GM21786 (cell line): ENCODE results near the gene EFCAB11.

Experiments
- ATAC-seq: cut with Tn5 transposase; IDR thresholded peaks from one replicate; pipeline ENCODE4 v1.9.1; 2021; ENCODE audit not compliant: unreplicated experiment

The EFCAB11 gene

GRCh38 chr14:89827265-89827664, 127.3 kb downstream of the EFCAB11 start:
- no peak for ATAC-seq

GRCh38 chr14:89826596-89826995, 127.9 kb downstream of the EFCAB11 start:
- ATAC-seq = no peak

GRCh38 chr14:89823743-89824142, 130.8 kb downstream of the EFCAB11 start:
- ATAC-seq = no peak

- ATAC-seq = no peak
Measured at GRCh38 chr14:89814126-89814525, 140.4 kb downstream of the EFCAB11 start.

GRCh38 chr14:89813617-89814031, 140.9 kb downstream of the EFCAB11 start:
- ATAC-seq = no peak

GRCh38 chr14:89811954-89812575, 142.5 kb downstream of the EFCAB11 start:
- no peak for ATAC-seq

- ATAC-seq = no peak
Measured at GRCh38 chr14:89810101-89810500, 144.4 kb downstream of the EFCAB11 start.

GRCh38 chr14:89807892-89808291, 146.6 kb downstream of the EFCAB11 start:
- no peak for ATAC-seq

GRCh38 chr14:89807151-89807550, 147.4 kb downstream of the EFCAB11 start:
- ATAC-seq = no peak

- no peak for ATAC-seq
Measured at GRCh38 chr14:89806451-89806850, 148.1 kb downstream of the EFCAB11 start.

- no peak for ATAC-seq
Measured at GRCh38 chr14:89805501-89805900, 149.0 kb downstream of the EFCAB11 start.

GRCh38 chr14:89803542-89803941, 151.0 kb downstream of the EFCAB11 start:
- ATAC-seq = no peak

GRCh38 chr14:89801136-89801535, 153.4 kb downstream of the EFCAB11 start:
- no peak for ATAC-seq

- ATAC-seq = no peak
Measured at GRCh38 chr14:89798212-89798773, 156.2 kb downstream of the EFCAB11 start.

GRCh38 chr14:89797148-89797547, 157.4 kb downstream of the EFCAB11 start:
- peak; percentile 53 for ATAC-seq

- no peak for ATAC-seq
Measured at GRCh38 chr14:89794096-89794495, 160.4 kb downstream of the EFCAB11 start.

- ATAC-seq = no peak
Measured at GRCh38 chr14:89793367-89793716, 161.2 kb downstream of the EFCAB11 start.

- ATAC-seq = no peak
Measured at GRCh38 chr14:89792489-89793366, 161.8 kb downstream of the EFCAB11 start.

- no peak for ATAC-seq
Measured at GRCh38 chr14:89787525-89787924, 167.0 kb downstream of the EFCAB11 start.

- ATAC-seq = no peak
Measured at GRCh38 chr14:89781046-89781445, 173.5 kb downstream of the EFCAB11 start.

GRCh38 chr14:89779707-89780106, 174.8 kb downstream of the EFCAB11 start:
- ATAC-seq = no peak

GRCh38 chr14:89775946-89776345, 178.6 kb downstream of the EFCAB11 start:
- ATAC-seq = no peak
